ENCODE measurements around the gene DGKB.

The DGKB gene

GRCh38 chr7:14389181-14389591, 513.4 kb downstream of the DGKB start:
- DNase-seq (ENCODE audit: low read depth, low spot score), result no peak
- H3K27me3 ChIP-seq (ENCODE audit: insufficient read depth, insufficient read length), result no peaks in the 10 kb centered on the region
- no peak overlapping the region for H3K9ac ChIP-seq (ENCODE audit: insufficient read length, low read depth)
- H3K4me3 ChIP-seq (ENCODE audit: insufficient read length, low read depth), result no peak overlapping the region
- no peaks in the 10 kb centered on the region for H3K36me3 ChIP-seq (ENCODE audit: insufficient read depth, insufficient read length, low read length)
- no peaks in the 10 kb centered on the region for H3K4me1 ChIP-seq (ENCODE audit: insufficient read depth, insufficient read length)
- TF ChIP-seq ZNF274 (IDR thresholded peaks at IDR 0.05; ENCODE audit: low read depth, low read length) (no peak), YY1 (IDR thresholded peaks at IDR 0.05; ENCODE audit: insufficient read depth, insufficient read length) (no peak), SUZ12 (IDR thresholded peaks at IDR 0.05; ENCODE audit: extremely low read depth, insufficient read depth, insufficient read length) (no peak)
- no peaks in the 10 kb centered on the region for H3K9me3 ChIP-seq (ENCODE audit: insufficient read depth, low read length)

GRCh38 chr7:14385074-14385473, 517.5 kb downstream of the DGKB start:
- no peak for DNase-seq (ENCODE audit: low read depth, low spot score)
- Histone ChIP-seq H3K9me3 (ENCODE audit: insufficient read depth, low read length) (no peaks in the 10 kb centered on the region), H3K4me1 (ENCODE audit: insufficient read depth, insufficient read length) (no peaks in the 10 kb centered on the region), H3K36me3 (ENCODE audit: insufficient read depth, insufficient read length, low read length) (no peaks in the 10 kb centered on the region), H3K4me3 (ENCODE audit: insufficient read length, low read depth) (no peak overlapping the region), H3K9ac (ENCODE audit: insufficient read length, low read depth) (no peak overlapping the region), H3K27me3 (ENCODE audit: insufficient read depth, insufficient read length) (no peaks in the 10 kb centered on the region)
- TF ChIP-seq SUZ12 (IDR thresholded peaks at IDR 0.05; ENCODE audit: extremely low read depth, insufficient read depth, insufficient read length) (no peak), YY1 (IDR thresholded peaks at IDR 0.05; ENCODE audit: insufficient read depth, insufficient read length) (no peak), ZNF274 (IDR thresholded peaks at IDR 0.05; ENCODE audit: low read depth, low read length) (no peak)

- H3K4me3 ChIP-seq (ENCODE audit: insufficient read length, low read depth), result no peak overlapping the region
- no peaks in the 10 kb centered on the region for H3K27me3 ChIP-seq (ENCODE audit: insufficient read depth, insufficient read length)
- TF ChIP-seq ZNF274 (IDR thresholded peaks at IDR 0.05; ENCODE audit: low read depth, low read length) (no peak), YY1 (IDR thresholded peaks at IDR 0.05; ENCODE audit: insufficient read depth, insufficient read length) (no peak), SUZ12 (IDR thresholded peaks at IDR 0.05; ENCODE audit: extremely low read depth, insufficient read depth, insufficient read length) (no peak)
- H3K4me1 ChIP-seq (ENCODE audit: insufficient read depth, insufficient read length), result no peaks in the 10 kb centered on the region
- no peak overlapping the region for H3K9ac ChIP-seq (ENCODE audit: insufficient read length, low read depth)
- no peaks in the 10 kb centered on the region for H3K9me3 ChIP-seq (ENCODE audit: insufficient read depth, low read length)
- no peaks in the 10 kb centered on the region for H3K36me3 ChIP-seq (ENCODE audit: insufficient read depth, insufficient read length, low read length)
- no peak for DNase-seq (ENCODE audit: low read depth, low spot score)
Measured at GRCh38 chr7:14381936-14382335, 520.6 kb downstream of the DGKB start.

- H3K9ac ChIP-seq (ENCODE audit: insufficient read length, low read depth), result no peak overlapping the region
- H3K27me3 ChIP-seq (ENCODE audit: insufficient read depth, insufficient read length), result no peaks in the 10 kb centered on the region
- no peaks in the 10 kb centered on the region for H3K9me3 ChIP-seq (ENCODE audit: insufficient read depth, low read length)
- no peak for DNase-seq (ENCODE audit: low read depth, low spot score)
- no peak overlapping the region for H3K4me3 ChIP-seq (ENCODE audit: insufficient read length, low read depth)
- TF ChIP-seq SUZ12 (IDR thresholded peaks at IDR 0.05; ENCODE audit: extremely low read depth, insufficient read depth, insufficient read length) (no peak), ZNF274 (IDR thresholded peaks at IDR 0.05; ENCODE audit: low read depth, low read length) (no peak), YY1 (IDR thresholded peaks at IDR 0.05; ENCODE audit: insufficient read depth, insufficient read length) (no peak)
- no peaks in the 10 kb centered on the region for H3K4me1 ChIP-seq (ENCODE audit: insufficient read depth, insufficient read length)
- H3K36me3 ChIP-seq (ENCODE audit: insufficient read depth, insufficient read length, low read length), result no peaks in the 10 kb centered on the region
Measured at GRCh38 chr7:14381306-14381705, 521.2 kb downstream of the DGKB start.

GRCh38 chr7:14380881-14381280, 521.7 kb downstream of the DGKB start:
- H3K4me3 ChIP-seq (ENCODE audit: insufficient read length, low read depth), result no peak overlapping the region
- no peaks in the 10 kb centered on the region for H3K9me3 ChIP-seq (ENCODE audit: insufficient read depth, low read length)
- H3K4me1 ChIP-seq (ENCODE audit: insufficient read depth, insufficient read length), result no peaks in the 10 kb centered on the region
- no peak for DNase-seq (ENCODE audit: low read depth, low spot score)
- H3K9ac ChIP-seq (ENCODE audit: insufficient read length, low read depth), result no peak overlapping the region
- TF ChIP-seq SUZ12 (IDR thresholded peaks at IDR 0.05; ENCODE audit: extremely low read depth, insufficient read depth, insufficient read length) (no peak), ZNF274 (IDR thresholded peaks at IDR 0.05; ENCODE audit: low read depth, low read length) (no peak), YY1 (IDR thresholded peaks at IDR 0.05; ENCODE audit: insufficient read depth, insufficient read length) (no peak)
- H3K36me3 ChIP-seq (ENCODE audit: insufficient read depth, insufficient read length, low read length), result no peaks in the 10 kb centered on the region
- no peaks in the 10 kb centered on the region for H3K27me3 ChIP-seq (ENCODE audit: insufficient read depth, insufficient read length)

GRCh38 chr7:14377646-14378266, 524.8 kb downstream of the DGKB start:
- Histone ChIP-seq H3K4me1 (ENCODE audit: insufficient read depth, insufficient read length) (no peaks in the 10 kb centered on the region), H3K4me3 (ENCODE audit: insufficient read length, low read depth) (no peak overlapping the region), H3K9ac (ENCODE audit: insufficient read length, low read depth) (no peak overlapping the region), H3K36me3 (ENCODE audit: insufficient read depth, insufficient read length, low read length) (no peaks in the 10 kb centered on the region), H3K27me3 (ENCODE audit: insufficient read depth, insufficient read length) (no peaks in the 10 kb centered on the region), H3K9me3 (ENCODE audit: insufficient read depth, low read length) (no peaks in the 10 kb centered on the region)
- no peak for TF ChIP-seq ZNF274 (IDR thresholded peaks at IDR 0.05; ENCODE audit: low read depth, low read length)
- no peak for TF ChIP-seq YY1 (IDR thresholded peaks at IDR 0.05; ENCODE audit: insufficient read depth, insufficient read length)
- no peak for TF ChIP-seq SUZ12 (IDR thresholded peaks at IDR 0.05; ENCODE audit: extremely low read depth, insufficient read depth, insufficient read length)
- DNase-seq (ENCODE audit: low read depth, low spot score), result no peak

GRCh38 chr7:14376711-14377110, 525.8 kb downstream of the DGKB start:
- H3K27me3 ChIP-seq (ENCODE audit: insufficient read depth, insufficient read length), result no peaks in the 10 kb centered on the region
- no peaks in the 10 kb centered on the region for H3K36me3 ChIP-seq (ENCODE audit: insufficient read depth, insufficient read length, low read length)
- no peaks in the 10 kb centered on the region for H3K4me1 ChIP-seq (ENCODE audit: insufficient read depth, insufficient read length)
- DNase-seq (ENCODE audit: low read depth, low spot score), result no peak
- no peak for TF ChIP-seq SUZ12 (IDR thresholded peaks at IDR 0.05; ENCODE audit: extremely low read depth, insufficient read depth, insufficient read length)
- no peak for TF ChIP-seq ZNF274 (IDR thresholded peaks at IDR 0.05; ENCODE audit: low read depth, low read length)
- no peak for TF ChIP-seq YY1 (IDR thresholded peaks at IDR 0.05; ENCODE audit: insufficient read depth, insufficient read length)
- H3K4me3 ChIP-seq (ENCODE audit: insufficient read length, low read depth), result no peak overlapping the region
- no peaks in the 10 kb centered on the region for H3K9me3 ChIP-seq (ENCODE audit: insufficient read depth, low read length)
- no peak overlapping the region for H3K9ac ChIP-seq (ENCODE audit: insufficient read length, low read depth)

Measured in NT2/D1 (cell line).